Measurements from ENCODE around the gene LIX1L. TPM values are rescaled to one million over a fixed set of nuclear protein-coding genes. Genes with fewer than 3 reads are reported as not detected.

Gene LIX1L
- total and polyA plus RNA-seq, 2 of the 13 experiments (the other 11 are each of a cell fraction or from before 2014, with no cell fraction given) = 8.1 to 24.9 TPM

- TF ChIP-seq RNF2 (conservative IDR thresholded peaks at IDR 0.05; ENCODE audit: low read depth) (no peak), MLX (CRISPR knock-in tag; IDR thresholded peaks at IDR 0.05) (no peak), ADNP (CRISPR knock-in tag; IDR thresholded peaks at IDR 0.05) (no peak), CERS6 (CRISPR knock-in tag; IDR thresholded peaks at IDR 0.05) (no peak), GATA4 (IDR thresholded peaks at IDR 0.05; ENCODE audit: borderline replicate concordance, low read depth) (peak; percentile 69; the same call in 1 of the 2 replicates), ZFP1 (CRISPR knock-in tag; IDR thresholded peaks at IDR 0.05) (no peak), NFIC (IDR thresholded peaks at IDR 0.05; ENCODE audit: low read length) (peak; percentile 51; the same call in 1 of the 2 replicates), HDAC1 (CRISPR knock-in tag; IDR thresholded peaks at IDR 0.05) (no peak), CHD4 (IDR thresholded peaks at IDR 0.05; ENCODE audit: borderline replicate concordance, low read length) (no peak), ZNF513 (CRISPR knock-in tag; conservative IDR thresholded peaks at IDR 0.05) (no peak), GATAD2A (CRISPR knock-in tag; IDR thresholded peaks at IDR 0.05) (no peak), SNRNP70 (IDR thresholded peaks at IDR 0.05; ENCODE audit: low read depth, low read length) (no peak), PAXIP1 (CRISPR knock-in tag; conservative IDR thresholded peaks at IDR 0.05) (no peak), ZNF468 (CRISPR knock-in tag; IDR thresholded peaks at IDR 0.05) (no peak), SP5 (CRISPR knock-in tag; IDR thresholded peaks at IDR 0.05; ENCODE audit: borderline replicate concordance, low read depth) (0 out of 2 replicates have a peak, but pooled peaks have one; percentile 27), ZBTB38 (CRISPR knock-in tag; IDR thresholded peaks at IDR 0.05) (peak; percentile 88), MXD4 (CRISPR knock-in tag; IDR thresholded peaks at IDR 0.05) (no peak), HMGXB4 (CRISPR knock-in tag; IDR thresholded peaks at IDR 0.05; ENCODE audit: borderline replicate concordance in 1 of 2, low read depth in 1 of 2) (no peak), PATZ1 (CRISPR knock-in tag; IDR thresholded peaks at IDR 0.05) (no peak), FLYWCH1 (CRISPR knock-in tag; IDR thresholded peaks at IDR 0.05) (no peak)
Observed at GRCh38 chr1:145991735-145992412, 34.1 kb upstream of the LIX1L start (continued).

Data from HepG2 (cell line).